Muscle of leg (tissue), 11 donors: ENCODE data around the gene GRAPL. TPM values are rescaled to one million over a fixed set of nuclear protein-coding genes. Genes with fewer than 3 reads are reported as not detected.
"Not testable (repeated sequence)": the region's sequence is repeated elsewhere in the genome, so short reads cannot be mapped to it uniquely, and the experiment has no call there.

ENCODE experiments used
- DNase-seq: peaks from one replicate; pipeline ENCODE4 v3.0.0; 2013
- H3K27ac ChIP-seq: one replicate; pipeline ENCODE4 v1.5.1; 2013; ENCODE audit warnings: mild to moderate bottlenecking, low read length, control low read depth
- H3K27me3 ChIP-seq: one replicate; pipeline ENCODE4 v1.6.1; 2013; ENCODE audit warnings: low read length; ENCODE audit not compliant: control insufficient read depth, insufficient read depth
- H3K36me3 ChIP-seq: one replicate; pipeline ENCODE4 v1.6.1; 2013; ENCODE audit warnings: low read length; ENCODE audit not compliant: control insufficient read depth, insufficient read depth
- H3K4me1 ChIP-seq: one replicate; pipeline ENCODE4 v1.6.1; 2013; ENCODE audit warnings: low read length; ENCODE audit not compliant: control insufficient read depth, insufficient read depth
- H3K4me3 ChIP-seq: one replicate; pipeline ENCODE4 v1.5.1; 2013; ENCODE audit warnings: low read length, control low read depth
- H3K9me3 ChIP-seq: replicated peaks from 2 replicates; pipeline ENCODE4 v1.6.1; 2013; ENCODE audit warnings: low read depth, low read length; ENCODE audit not compliant: control insufficient read depth
- WGBS: methylation state at CpG from one replicate; pipeline ENCODE4 v1.1.5; 2013; ENCODE audit warnings: missing lambda C conversion rate; ENCODE audit not compliant: insufficient coverage; 5-methylcytosine and 5-hydroxymethylcytosine counted together
- polyA plus RNA-seq, 8 donors: library from polyadenylated mRNA; unstranded; fragments of 120-200 nt; gene quantifications; one replicate each; pipeline versions ENCODE4 v1.2.1 to v1.2.3, GENCODE V29; 2013; ENCODE audit warnings: inconsistent platforms in 1 of 8, low replicate concordance in 1 of 8; ENCODE audit not compliant: insufficient read length in 8 of 8, insufficient read depth in 1 of 8
- total RNA-seq: library from RNA; stranded (reverse); fragments of 120-200 nt; gene quantifications from one replicate; pipeline ENCODE4 v1.2.4, GENCODE V29; 2013

GRAPL gene
- total and polyA plus RNA-seq, 9 donors, result 0.76 to 3.2 (median 2.2) TPM

DNA sequence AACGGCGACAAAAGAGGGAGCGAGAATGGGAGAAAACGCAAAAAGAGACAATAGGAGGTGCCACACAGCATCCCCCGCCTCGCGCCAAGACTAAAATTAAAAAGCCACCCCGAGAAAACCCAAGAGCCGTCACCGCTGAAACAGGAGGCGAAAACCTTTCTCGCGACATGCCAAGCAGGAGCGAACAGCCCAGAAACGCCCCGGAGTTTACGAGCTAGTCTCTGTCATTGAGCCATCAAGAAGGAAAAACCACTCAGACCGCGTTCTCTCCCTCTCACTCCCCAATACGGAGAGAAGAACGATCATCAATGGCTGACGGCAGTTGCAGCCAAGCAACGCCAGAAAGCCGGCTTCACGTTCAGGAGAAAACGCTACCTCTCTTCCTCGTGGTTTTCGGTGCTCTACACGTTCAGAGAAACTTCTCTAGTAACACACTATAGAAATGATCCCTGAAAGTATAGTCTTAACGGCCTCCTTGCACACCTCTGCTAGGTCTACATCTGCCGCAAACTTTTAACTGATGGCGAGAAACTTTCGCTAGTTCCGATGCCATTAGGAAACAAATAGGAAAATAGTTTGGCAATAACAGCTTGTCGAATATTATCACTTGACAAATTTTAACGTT lies 62.5 kb downstream of the GRAPL start:
- not testable (repeated sequence) for H3K36me3 ChIP-seq, H3K27ac ChIP-seq, DNase-seq, H3K9me3 ChIP-seq, H3K27me3 ChIP-seq, H3K4me1 ChIP-seq, H3K4me3 ChIP-seq
- no CpG with 5 or more reads among the region's 36 CpGs for WGBS

DNA sequence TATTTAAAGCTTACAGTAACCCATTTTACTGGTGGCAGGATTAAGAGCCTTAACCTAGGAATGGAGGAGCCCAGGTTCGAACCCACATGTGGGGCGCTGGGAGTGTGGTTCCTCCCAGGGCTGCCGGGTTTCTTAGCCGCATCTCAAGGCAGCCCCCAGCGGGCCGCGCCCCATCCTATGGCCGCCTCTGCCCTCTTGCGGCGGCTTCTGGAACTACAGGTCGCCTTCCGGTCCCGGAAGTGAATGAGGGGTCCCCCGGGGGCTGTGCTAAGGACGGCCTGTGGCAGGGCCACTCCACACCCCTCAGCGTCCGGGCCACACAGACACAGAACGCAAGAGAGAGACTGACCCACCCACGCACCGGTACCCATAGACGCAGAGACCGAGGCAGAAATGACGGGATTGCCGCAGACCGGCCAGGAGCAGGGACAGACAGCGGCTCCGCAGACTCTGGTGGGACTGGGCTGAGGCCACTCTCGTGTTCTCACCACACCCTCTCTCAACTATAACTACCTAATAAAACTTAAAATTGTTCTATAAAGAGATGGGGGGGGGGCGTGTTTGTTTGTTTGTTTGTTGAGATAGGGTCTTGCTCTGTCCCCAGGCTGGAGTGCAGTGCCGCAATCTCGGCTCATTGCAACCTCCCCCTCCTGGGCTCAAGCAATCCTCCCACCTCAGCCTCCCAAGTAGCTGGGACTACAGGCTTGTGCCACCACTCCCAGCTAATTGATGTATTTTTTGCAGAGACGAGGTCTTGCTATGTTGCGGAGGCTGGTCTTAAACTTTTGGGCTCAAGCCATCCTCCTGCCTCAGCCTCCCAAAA lies 69.2 kb downstream of the GRAPL start:
- DNase-seq, H3K27ac ChIP-seq, H3K27me3 ChIP-seq, H3K4me1 ChIP-seq, H3K4me3 ChIP-seq, H3K36me3 ChIP-seq, H3K9me3 ChIP-seq: not testable (repeated sequence)
- no CpG with 5 or more reads among the region's 33 CpGs for WGBS

DNA sequence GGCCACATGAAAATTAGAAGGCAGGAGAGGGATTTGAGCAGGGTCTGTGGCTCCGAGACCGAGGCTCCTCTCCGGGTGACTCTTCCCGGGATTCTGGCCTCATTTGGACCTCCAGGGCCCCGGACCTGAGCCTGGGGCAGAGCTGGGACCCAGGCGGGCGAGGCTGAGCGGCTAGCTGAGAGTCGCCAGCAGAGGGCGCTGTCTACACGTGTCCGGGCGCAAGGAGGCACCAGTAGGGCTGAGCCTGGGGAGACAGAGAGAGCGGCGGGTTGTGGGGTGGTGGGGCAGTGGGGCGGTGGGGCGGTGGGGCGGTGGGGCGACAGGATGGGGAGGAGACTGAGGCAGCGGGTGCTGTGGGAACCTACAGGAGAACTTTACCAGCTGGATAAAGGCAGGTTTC lies 75.1 kb downstream of the GRAPL start:
- no CpG with 5 or more reads among the region's 20 CpGs for WGBS
- H3K4me1 ChIP-seq, H3K27me3 ChIP-seq, H3K9me3 ChIP-seq, H3K36me3 ChIP-seq, H3K4me3 ChIP-seq, DNase-seq, H3K27ac ChIP-seq: not testable (repeated sequence)

DNA sequence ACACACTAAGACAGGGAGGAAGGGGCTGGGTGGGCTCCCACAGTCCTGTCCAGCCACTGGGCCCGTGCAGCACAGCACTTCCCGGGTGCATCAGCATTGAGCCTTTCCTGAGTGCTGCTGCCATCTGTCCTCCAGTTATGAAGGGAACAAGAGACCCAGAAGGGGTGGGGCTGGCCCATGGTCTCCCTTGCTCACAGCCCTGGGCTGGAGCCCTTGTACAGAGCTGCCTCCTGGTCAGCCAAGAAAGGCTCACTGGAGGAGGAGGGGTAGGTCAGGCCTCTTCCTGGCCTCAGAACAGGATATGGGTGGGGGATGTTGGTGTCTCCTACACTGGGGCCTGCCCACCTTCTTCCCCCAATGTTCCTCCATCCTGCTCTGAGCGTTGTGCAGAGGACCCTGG lies 76.0 kb downstream of the GRAPL start:
- H3K27ac ChIP-seq, H3K4me3 ChIP-seq, H3K27me3 ChIP-seq, DNase-seq, H3K9me3 ChIP-seq, H3K4me1 ChIP-seq, H3K36me3 ChIP-seq: not testable (repeated sequence)
- no CpG with 5 or more reads among the region's 3 CpGs for WGBS

Other genes starting within 250 kb of the GRAPL start
- not detected for gene SLC5A10, start 175.4 kb upstream of the GRAPL start, total RNA-seq
- gene SLC5A10, start 175.4 kb upstream of the GRAPL start, polyA plus RNA-seq, result under 1 TPM in 6 of 8 donors, not detected in 2; 0.05 to 0.19 (median 0.06) TPM
- 0.27 TPM for gene FAM83G, start 122.8 kb upstream of the GRAPL start, total RNA-seq
- gene FAM83G, start 122.8 kb upstream of the GRAPL start, polyA plus RNA-seq, result 1 to 10 TPM in 1 of 8 donors, under 1 TPM in 7; 0.11 to 1.4 (median 0.22) TPM
- gene GRAP, start 80.6 kb upstream of the GRAPL start, total RNA-seq, result 2.7 TPM
- 1 to 10 TPM; 2.4 to 4.0 (median 3.3) TPM for gene GRAP, start 80.6 kb upstream of the GRAPL start, polyA plus RNA-seq
- gene EPN2, start 109.8 kb downstream of the GRAPL start, total RNA-seq, result 19.7 TPM
- gene EPN2, start 109.8 kb downstream of the GRAPL start, polyA plus RNA-seq, result 10 to 100 TPM; 18.2 to 36.4 (median 26.1) TPM
- gene B9D1, start 235.1 kb downstream of the GRAPL start, total RNA-seq, result 5.7 TPM
- gene B9D1, start 235.1 kb downstream of the GRAPL start, polyA plus RNA-seq, result 1 to 10 TPM; 5.7 to 9.7 (median 7.2) TPM